ENCODE results near the gene WWOX.

Gene WWOX

DNA sequence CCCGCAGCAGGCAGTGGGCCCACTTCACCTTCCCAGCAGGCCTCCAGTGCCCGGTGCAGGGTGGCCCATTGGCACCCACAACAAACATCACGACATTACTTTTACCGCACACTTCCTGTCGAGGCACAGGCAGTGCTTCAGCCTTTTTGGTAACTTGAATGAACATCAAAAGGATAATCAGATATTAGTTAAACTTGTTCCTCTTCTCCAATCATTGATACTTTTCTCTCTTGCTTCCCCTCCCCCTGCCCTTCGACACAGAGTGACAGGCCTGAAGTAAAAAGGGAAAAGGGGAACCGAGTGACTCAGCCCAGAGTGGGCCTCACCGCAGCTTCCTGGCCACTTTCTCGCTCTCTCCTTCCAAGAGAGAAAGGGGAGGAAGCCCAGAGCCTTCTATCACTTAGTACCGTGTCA, 994.1 kb downstream of the WWOX start:
- peak; percentile 87 for DNase-seq

DNA sequence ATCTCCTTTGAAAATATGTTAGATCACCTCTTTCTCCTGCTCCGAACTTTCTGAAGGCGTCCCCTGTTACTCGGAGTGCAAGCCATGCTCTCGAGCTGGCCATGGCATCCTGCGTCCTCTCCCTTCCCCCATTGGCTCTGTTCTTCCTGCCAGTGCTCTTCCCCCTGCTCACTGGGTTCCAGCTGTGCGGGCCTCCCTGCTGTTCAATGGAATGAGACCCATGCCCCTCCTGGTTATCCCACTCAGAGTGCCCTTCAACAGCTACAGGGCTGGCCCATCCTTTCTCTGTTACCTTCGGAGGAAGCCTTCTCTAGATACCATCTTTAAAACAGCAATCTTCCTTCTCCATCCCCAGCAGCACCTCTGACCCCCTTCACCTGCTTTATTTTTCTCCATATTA, 996.8 kb downstream of the WWOX start:
- no peak for DNase-seq

DNA sequence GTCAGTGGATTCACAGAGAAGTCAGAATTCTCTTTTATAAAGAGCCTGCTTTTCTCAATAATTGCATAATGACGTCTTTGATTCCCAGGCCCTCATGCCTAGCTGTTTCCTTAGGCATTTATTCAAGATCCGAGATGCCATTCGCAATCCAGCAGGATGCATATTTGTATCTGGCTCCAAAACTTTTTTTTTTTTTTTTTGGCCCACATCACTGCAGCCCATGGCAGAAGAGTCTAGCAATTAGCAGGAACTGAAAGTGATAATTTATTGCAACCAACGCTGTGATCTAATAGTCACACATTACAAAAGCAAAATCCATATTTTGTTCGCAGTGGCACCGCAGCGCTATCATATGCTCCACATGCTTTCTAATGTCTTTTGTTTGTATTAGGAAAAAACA, 997.7 kb downstream of the WWOX start:
- no peak for DNase-seq

DNA sequence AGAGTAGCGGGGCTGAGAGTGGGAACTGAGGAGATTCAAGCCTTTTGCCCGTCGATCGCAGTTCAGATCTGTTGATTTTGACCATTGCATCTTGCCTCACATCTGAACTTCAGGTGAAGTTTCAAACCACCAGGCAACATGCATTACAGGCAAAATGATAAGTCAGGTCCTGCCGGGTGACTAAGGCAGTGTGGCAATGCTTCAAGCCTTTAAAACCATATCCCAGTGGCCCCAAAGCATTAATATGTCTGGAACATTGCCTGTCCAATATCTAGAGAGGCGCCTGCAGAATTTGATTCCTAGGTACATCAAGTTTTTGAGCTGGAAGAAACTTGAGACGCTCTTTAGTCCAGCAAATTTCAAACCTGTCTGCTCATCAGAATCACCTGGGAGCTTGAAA, 998.3 kb downstream of the WWOX start:
- no peak for DNase-seq

DNA sequence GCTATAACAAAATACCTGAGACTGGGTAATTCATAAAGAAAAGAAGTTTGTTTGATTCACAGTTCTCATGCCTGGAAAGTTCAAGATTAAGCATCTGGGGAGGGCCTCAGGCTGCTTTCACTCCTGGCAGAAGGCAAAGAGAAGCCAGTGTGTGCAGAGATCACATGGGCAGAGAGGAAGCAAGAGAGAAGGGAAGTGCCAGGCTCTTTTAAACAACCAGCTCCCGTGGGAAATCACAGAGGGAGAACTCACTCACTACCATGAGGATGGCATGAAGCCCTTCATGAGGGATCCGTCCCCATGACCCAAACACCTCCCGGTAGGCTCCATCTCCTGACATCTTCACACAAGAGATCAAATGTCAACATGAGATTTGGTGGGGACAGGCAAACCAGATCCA, 999.5 kb downstream of the WWOX start:
- no peak for DNase-seq

DNA sequence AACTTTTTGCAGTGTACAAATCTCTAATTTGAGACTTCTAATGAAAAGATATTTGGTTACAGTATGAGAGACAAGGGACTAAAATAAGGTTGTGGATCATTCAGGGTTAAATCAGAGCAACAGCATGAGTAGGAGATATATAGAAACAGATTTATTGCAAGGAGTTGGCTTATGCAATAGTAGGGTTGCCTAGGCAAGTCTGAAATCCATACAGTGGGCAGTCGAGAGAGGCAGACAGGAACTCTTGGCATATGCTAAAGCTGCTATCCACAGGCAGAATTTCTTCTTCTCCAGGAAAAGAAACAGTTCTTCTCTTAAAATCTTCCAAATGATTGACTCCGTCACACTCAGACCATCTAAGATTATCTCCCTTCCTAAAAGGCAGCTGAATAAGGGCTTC, 1000.3 kb downstream of the WWOX start:
- DNase-seq, result no peak

DNA sequence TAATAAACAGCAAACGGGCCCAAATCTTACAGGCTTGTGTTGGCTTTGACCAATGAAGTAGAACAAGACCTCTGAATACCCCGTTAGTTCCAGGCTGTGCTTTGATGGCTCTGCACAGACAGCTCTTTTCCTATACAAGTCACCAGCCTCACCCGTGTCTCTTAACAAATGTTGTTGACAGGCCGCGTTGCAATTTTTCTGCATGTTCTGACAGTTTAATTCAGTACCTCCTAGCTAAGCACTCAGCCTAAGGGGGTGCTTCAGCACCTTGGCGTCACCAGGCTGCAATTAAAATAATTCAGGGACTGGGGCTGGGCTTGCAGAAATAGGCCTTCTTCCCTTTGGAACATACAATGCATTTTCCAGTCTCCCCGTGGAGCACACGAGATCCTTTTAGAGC, 1001.0 kb downstream of the WWOX start:
- DNase-seq, result no peak

DNA sequence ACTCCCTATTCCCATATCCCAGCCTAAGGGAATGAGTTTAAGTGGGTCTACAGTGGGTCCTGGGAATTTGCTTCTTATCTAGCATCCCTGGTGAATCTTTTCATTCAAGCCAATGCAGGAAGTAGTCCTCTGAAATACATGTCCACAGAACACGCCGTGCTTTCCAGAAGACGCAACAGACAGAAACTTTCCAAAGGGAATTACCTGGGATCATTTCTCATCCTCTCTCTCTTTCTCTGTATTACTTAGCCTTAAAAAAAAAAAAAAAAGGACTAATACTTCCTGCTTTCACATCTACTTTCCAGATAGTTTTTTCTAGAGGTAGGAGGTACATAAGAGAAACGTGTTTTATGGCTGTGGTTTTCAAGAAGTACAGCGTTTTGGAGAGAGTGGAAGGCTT, 1002.0 kb downstream of the WWOX start:
- no peak for DNase-seq

DNA sequence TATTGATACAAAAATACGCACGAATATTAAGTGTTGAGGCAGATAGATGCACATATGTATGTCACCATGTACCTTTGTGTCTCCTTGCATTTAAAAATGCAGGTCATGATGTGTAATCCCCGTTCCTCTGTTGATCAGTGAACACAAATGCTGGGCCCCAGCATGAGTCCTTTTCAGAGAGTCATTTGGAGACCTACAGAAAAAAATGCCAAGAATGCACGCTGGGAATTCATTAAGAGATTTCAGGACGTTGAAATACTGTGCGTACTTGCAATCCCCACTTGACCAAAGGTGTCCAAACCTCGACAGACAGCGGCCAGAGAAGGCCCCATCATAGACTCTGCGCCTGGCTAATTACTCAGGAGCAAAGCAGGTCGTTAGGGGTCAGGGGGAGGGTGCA, 1005.1 kb downstream of the WWOX start:
- DNase-seq, result no peak

DNA sequence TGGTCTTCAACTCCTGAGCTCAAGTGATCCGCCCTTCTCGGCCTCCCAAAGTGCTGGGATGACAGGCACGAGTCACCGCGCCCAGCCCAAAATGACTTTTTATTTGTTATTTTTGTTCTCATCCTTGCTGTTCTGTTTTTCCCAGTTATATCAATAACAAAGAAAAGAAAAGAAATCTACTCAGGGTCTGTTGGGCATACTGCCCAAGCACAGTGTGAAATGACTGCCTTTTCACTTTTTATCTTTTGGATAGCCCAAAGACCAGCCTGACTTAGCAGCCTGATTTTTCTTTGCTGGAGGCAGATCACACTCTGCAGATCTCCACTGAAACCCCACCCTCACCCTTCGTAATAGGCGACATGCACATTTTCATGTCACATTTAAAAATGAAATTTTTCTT, 1007.8 kb downstream of the WWOX start:
- DNase-seq, result no peak

DNA sequence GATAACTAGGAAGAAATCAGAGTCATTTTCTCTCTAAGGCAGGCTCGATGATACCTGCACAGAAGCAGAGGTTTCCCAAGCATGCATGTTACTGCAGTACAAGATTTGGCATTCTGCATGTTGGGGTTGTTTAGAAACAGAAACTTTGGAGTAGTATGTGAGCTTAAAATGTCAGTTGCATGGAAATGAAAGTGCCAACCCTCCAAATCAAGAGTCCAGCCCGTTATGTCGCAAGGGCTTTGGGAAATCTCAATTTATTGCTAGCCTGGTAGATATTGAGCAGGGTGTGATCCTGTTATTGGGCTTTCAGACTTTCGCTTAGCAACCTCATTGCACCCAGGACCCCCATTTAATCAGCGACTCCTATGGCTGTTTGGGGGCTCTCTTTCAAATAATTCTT, 1010.3 kb downstream of the WWOX start:
- DNase-seq, result no peak

DNA sequence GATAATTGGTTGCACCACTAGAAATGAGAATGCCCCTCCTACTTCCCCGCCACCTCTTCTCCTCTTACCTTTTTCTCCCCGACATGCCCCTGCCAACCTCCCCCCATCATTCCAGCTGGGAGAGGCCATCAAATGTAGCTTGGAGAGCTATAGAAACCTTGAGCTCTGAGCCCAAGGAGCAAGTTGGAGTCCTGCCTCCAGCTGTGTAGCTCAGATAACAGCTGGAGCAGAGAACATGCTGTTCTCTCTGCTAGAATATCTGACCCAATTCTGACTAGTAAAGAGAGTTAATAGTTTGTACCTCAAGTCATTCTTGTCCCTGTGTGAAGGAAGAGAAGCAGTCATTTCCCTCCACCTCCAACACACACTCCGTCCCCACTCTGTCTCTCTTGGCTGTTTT, 1010.8 kb downstream of the WWOX start:
- no peak for DNase-seq

DNA sequence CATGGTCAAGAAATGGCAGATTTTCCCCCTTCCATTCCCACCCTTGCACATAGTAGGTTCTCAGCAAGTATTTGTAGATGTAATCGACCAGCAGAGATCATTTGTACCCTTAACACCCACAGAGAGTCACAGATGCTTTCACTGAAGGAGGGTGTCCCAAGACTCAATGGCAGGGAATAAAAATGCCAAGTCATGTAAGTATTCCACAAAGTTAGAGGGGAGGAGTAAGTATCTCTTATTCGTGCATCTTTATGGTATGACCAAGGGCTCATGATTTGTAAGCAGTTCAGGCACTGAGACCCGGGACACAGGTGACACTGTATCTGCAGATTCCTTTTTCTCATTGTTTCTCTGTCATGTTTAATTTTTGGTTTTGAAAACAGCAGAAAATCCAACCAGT, 1011.5 kb downstream of the WWOX start:
- DNase-seq, result no peak

DNA sequence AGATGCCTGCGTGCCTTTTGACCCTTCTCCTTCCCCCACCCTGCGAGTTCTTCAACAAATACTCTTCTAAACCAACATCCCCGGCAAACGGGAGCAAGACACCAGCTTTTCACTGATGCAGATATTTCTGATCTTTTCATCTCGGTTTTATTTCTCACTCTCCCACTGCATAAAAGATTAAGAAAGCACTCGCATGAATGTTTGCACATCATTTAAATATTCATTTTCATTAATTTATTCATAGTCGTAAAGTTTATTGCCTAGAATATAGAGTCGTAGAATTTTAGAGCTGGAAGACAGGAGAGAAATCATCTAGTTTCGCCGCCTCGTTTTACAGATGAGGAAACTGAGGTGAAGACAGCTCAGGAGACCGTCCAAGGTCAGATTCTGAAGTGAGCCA, 1013.0 kb downstream of the WWOX start:
- no peak for DNase-seq

DNA sequence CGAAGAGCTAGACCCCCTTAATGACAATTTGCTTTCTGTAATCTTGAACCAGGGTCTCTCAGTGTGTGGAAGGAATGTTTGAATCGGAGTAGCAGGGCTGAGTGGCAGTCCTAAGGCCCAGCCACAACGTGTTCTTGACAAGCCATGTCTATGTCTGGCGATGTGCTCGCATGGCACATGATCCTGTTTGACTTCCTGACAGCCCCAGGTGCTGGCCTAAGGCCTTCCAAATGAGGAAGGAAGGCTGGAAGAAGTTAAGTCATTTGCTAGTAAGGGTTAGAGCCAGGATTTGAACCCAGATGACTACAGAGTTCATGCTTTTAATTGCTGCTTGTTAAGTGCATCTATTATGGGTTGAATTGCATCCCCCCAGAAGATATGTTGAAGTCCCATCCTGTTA, 1014.4 kb downstream of the WWOX start:
- no peak for DNase-seq

DNA sequence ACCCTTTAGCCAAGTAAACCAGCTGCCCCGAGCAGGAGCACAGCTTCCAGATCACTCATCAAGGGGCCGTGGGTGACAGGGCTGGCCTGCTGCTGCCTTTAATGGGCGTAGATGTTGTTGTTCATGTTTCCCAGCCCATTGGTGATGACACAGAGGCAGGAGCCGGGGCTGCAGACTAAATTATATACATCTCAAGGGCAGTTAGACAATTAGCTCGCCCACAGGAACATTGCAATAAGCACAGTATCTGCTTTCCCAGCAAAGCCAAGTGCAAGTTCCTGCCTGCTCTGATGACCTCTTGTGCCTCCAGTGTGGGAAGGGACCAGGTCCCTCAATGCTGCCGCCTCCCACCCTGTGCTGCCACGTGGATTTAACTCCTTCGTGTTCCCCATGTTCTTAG, 1015.3 kb downstream of the WWOX start:
- no peak for DNase-seq

DNA sequence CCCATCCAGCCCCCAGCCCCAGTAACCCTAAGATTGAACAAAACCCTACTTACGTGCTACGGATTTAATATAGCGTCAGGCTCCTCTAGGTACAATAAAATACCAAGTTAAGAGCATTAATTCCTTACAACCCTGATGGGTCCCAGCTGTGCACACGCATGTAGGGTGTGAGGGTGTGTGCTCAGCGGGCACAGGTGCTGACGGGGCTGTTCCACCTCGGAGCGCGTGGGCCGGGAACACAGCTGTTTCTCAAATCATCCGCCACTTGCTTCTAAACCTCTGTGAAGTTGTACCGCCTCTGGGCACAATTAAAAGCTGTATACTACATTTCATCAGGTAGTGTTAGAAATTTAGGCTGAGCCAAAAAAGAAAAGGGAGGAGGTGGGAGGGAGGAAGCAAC, 1022.5 kb downstream of the WWOX start:
- no peak for DNase-seq

DNA sequence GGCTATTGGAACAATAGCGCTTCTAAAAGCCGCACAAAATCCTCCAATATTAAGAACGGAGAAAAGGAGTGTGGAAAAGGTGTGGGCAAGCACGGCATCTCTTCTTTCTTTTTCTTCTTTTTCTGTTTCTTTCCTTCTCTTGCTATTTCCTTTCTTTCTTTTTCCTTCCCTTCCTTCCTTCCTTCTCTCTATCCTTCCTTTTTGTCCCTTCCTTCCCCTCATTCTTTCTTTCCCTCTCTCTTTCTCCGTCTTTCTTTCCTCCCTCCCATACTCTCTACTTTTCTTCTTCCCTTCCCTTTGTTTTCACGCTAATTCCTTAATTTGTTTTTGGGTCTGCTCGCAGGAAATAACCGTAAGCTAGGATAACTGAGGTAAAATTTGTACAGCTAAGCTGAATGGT, 1022.9 kb downstream of the WWOX start:
- DNase-seq, result no peak

DNA sequence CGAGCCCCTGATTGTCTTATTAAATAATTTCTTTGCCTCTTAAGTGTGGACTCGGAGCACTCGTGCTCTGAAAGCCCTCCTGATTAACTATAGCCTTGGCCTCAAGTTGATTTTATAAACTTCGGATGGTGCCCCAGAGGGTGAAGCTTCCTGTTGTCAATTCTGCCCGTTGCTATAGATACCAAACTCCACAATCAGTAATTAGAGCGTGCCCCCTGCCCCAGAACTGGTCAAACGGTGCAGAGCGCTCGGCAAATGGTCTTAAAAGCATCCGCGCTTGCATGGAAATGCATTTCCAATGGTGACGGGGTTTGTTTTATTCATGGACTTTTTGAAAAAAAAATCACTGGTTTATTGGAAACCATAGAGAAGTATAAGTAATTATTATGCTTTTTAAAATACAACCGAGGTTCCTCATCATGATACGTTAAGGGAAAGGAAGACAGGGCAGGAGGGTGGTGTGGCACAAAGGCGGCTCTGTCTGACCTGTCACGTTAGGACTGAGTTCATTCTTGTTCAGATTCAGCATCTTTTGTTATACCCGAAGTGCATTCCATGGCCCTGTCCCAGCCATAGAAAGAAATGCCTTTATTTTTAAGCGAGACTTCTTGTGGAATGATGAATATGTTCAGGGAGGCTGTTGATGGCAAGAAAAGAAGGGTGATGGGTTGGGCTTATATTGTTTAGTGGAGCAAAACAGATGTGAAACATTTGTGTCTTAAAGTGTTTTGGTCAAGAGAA, 1024.7 kb downstream of the WWOX start:
- DNase-seq, result no peak

DNA sequence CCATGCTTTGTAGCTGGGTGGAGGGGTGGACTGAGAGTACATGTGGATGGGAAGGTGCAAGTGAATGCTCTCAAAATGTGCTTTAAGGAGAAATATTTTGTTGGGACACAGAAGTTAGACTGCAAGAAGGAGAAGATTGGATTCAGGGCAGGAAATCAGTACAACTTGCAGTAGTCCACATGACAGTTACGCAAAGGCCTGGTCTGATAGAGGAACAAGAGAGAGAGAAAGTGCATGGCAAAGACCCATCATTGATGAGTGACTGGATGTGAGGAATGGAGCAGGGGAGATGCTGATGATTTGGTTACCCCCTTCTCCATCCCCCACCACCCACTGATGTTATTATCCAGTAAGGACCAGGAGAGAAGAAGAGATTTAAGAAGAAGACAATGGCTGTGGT, 1028.3 kb downstream of the WWOX start:
- DNase-seq, result no peak

DNA sequence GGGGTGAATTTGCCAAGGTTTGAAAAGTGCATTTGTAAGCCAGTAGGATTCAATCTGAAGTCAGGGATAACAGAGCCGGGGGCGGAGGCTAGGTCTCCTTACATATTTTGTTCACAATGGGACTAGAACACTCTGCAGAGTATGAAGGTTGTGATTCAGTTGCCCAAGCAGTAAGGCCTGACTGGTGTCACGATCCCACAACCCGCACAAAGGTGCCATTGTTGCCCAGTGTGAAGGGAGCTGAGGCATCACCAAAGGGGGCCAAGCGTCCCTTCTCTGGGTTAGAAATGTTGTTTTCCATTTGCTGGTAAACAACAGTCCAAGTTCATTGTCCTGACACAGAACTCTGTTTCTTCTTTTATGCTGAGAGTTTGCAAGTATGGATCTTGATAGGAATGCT, 1029.3 kb downstream of the WWOX start:
- no peak for DNase-seq

DNA sequence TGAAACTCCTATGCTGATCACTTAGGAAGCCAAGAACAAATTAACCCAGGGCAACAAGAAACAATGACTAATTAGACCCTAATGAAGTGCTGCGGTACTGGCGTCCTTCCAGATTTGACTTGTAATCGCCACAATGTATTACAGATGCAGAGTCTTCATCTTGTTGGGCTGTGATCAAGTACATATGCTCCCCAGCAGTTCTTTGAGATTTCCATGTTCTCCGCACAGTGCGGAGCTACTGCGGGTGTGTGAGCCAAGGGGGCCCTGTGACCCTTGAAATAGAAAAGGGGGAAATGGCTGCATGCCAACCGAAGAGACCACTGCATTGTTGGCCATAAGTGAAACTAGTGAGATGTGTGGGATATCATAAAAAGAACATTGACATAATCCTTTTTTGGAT, 1031.2 kb downstream of the WWOX start:
- no peak for DNase-seq

DNA sequence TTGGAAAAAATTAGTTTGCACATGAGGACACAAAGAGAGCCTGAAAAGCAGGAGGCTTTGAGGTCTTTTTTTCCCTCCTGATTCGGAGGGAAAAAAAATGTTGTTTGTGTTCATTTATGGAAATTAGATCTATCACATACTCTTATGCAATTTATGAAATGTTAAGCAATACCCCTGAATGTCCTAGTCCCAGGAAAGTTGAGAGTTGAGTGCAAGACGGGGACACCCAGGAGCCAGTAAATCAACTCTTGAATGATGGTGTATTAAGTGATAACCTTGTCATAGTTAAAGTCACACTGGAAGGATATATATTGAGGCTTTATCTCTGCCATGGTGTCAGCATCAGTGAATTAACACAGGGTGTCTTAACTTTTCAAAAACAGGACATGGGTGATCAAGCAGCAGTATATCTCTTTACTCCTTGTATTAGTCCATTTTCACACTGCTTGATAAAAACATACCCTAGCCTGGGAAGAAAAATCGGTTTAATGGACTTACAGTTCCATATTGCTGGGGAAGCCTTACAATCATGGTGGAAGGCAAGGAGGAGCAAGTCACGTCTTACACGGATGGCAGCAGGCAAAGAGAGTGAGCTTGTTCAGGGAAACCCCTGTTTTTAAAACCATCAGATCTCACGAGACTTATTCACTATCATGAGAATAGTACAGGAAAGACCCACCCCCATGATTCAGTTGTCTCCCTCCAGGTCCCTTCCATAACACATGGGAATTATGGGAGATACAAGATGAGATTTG, 1032.0 kb downstream of the WWOX start:
- no peak for DNase-seq

DNA sequence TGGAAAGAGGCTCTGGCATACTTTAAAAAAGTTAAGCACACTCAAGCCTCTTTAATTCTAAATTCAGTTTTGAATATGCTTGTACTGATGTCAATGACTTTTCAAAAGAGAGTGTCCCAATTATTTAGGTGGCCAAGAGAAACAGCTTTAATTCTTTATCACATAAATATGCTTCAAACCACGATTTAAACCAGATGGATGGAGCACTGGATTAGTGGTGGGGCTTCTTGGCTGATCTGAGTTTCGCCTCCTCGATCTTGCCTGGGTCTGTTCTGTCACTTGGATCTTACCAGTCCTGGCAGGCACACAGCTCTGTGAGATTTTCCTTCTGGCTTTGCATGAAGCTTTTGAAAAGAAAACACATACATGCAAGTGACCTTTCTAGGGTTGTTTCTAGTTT, 1033.2 kb downstream of the WWOX start:
- no peak for DNase-seq

DNA sequence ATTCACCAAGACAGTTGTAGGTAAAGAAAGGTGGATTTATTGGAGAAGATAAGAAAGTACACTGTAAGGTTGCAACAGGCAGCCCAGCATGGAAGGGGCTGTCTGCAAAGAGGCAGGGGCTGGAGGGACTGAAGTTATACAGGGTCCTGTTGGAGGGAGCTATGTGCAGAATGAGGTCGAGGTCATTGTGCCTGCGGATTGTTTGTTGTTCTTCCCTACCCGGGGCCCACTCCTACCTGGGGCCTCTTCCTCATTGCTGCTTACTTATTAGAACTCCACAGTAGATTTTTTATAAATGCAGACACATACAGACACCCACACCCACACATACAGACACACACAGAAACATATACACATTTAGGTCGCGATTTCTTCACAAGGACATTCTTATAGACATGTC, 1034.8 kb downstream of the WWOX start:
- no peak for DNase-seq

Data from KG1 (cell line).